ENCODE results near the gene GREB1.

Gene GREB1

GRCh38 chr2:11540996-11541692 lies 7.3 kb downstream of the GREB1 start:
- no peak for DNase-seq

- DNase-seq, result no peak
Measured at GRCh38 chr2:11541693-11542274, 7.9 kb downstream of the GREB1 start.

- DNase-seq, result no peak
Measured at GRCh38 chr2:11542275-11542819, 8.5 kb downstream of the GREB1 start.

DNA sequence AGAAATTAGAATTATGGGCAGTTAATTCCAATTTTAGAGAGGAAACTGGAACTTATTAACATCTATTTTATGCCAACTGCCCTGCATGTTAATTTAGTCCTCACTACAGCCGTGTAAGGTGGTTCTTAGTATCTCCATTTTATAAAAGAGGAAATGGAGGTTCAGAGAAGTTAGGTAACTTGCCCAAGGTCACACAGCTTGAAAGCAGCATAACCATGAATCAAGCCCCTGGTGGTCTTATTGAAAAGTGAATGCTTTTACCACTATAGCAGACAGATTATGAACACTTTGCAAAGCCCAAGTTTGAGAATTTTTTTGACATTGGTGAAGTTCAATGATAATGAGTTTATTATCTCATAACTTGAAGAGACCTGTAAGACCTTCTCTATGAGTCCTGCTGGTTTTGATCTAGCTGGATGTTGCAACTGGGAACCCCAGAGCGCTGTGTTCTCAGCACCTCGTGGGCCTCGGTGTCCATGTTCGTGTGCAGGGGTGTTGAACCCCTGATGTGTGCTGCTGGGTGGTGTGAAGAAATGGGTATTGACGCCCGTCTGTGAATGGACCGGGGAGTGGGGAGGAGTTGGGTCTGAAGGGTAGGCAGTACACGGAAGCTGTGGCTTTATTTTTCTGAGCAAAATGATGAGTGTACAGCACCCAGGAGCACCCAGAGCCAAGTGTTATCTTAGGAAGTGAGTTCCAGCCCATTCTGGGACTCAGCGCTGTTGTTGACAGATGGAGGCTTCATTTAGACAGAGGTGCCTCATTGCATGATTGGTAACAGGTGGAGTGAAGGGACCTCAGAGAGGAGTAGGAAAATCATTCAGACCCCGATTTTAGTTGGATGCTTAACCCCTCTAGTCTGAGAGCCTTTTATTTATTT lies 9.7 kb downstream of the GREB1 start:
- no peak for DNase-seq

DNA sequence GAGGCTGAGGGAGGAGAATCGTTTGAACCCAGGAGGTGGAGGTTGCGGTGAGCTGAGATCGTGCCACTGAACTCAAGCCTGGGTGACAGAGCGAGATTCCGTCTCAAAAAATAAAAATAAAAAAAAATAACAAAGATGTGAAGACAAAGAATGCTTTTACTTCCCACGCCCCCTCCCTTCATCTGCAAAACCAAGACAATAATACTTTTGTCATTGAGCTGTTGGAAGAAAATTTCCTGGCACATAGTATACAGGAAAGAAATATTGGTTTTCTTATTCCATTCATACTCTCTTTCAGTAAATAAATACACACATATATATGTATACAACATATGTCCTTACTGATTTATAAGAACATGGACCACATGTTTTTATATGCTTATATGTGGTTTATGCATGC lies 12.2 kb downstream of the GREB1 start:
- DNase-seq, result no peak

DNA sequence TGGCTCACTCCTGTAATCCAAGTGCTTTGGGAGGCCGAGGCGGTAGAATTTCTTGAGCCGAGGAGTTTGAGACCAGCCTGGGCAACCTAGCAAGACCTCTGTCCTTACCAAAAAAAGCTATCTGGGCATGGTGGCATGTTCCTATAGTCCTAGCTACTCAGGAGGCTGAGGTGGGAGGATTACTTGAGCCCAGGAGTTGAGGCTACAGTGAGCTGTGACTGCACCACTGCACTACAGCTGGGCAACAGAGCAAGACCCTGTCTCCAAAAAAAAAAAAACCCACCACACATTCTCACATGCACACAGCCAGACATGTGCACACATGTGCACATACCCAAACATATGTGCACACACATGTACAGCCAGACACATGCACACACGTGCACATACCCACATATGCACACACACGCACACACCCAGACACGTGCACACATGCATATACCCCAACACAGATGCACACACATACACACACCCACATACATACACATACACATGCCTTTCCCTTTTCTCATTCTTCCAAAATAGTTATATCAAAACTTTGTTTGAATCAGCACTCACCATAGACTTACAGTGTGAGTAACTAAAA lies 14.2 kb downstream of the GREB1 start:
- no peak for DNase-seq

- DNase-seq, result no peak
Measured at GRCh38 chr2:11550302-11550701, 16.5 kb downstream of the GREB1 start.

DNA sequence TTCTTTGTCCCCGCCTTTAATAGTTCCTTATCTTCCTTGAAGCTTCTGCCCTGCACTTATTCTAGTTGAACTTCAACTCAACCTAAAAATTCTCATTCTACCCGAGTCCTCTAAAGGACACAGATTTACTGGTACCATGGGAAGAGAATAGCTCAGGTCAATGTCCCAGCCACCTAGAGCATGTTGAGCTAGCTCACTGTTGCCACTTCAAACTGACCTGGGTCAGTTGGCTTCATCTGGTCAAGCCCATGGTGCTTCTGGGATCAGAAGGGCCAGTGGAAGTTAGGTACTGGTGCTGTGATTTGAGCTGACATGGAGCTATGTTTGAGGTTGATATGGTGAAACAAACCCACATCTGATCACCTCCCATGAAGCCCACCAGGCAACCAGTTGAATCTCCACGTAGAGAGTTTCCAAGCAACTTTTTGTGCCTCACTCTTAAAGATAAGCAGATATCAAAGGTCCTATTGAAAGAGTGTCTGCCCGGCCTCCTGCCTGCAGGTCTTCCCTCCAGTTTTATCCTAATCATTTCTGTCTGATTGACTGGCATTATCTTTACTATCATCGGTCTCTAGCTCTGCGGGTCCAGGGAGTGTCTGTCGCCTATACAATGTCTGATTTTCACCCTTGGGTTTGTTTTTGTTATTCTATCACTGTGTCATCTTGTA lies 17.2 kb downstream of the GREB1 start:
- DNase-seq, result no peak

DNA sequence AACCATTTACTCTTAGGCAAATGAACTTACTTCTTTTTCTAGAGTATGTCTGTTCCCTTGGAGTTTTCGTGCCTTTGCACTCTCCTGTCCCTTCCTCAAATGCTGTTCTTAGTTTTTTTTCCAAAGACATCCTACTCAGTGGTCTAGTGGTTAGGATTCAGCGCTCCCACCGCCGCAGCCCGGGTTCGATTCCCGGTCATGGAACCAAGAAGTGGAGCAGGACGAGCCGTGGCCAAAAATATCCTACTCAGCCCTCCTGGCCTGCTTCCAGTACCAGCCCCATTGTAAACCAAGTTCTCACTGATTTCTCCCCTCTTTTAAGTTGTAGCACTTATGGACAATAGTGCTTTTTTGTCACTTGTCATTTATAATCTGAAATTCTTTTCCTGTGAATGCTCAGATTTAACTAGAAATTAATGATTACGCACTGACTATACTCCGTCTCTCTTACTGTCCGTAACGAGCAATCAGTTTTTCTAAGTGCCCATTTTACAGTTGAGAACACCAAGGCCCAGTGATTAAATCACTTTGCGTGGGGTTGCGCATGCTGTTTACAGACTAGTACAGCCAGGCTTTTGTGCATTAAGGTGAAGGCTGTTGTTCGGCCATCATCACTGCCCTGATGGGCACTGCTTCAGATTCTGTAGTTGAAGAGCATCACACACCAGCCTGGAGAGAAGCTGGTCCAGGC lies 17.9 kb downstream of the GREB1 start:
- DNase-seq, result no peak

DNA sequence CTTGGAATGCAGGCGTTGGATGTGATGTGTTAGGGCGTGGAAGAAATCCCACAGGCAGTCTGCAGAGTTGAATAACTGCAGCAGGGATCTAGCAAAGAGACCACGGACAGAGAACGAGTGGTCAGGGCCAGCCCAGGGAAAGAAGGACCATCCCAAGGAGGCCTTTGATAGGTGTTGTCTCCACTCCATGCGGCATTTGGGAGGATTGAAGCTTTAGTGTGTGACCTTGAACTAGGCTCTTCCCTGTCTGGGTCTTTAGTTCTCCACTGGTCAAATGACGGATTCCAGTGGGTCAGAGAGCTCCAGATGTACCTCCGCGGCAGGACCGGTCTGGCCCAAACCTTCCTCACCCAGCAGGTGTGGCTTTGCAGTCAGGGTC lies 18.4 kb downstream of the GREB1 start:
- no peak for DNase-seq

GRCh38 chr2:11553661-11554398 lies 20.0 kb downstream of the GREB1 start:
- DNase-seq, result no peak

- no peak for DNase-seq
Measured at GRCh38 chr2:11554399-11554716, 20.5 kb downstream of the GREB1 start.

DNA sequence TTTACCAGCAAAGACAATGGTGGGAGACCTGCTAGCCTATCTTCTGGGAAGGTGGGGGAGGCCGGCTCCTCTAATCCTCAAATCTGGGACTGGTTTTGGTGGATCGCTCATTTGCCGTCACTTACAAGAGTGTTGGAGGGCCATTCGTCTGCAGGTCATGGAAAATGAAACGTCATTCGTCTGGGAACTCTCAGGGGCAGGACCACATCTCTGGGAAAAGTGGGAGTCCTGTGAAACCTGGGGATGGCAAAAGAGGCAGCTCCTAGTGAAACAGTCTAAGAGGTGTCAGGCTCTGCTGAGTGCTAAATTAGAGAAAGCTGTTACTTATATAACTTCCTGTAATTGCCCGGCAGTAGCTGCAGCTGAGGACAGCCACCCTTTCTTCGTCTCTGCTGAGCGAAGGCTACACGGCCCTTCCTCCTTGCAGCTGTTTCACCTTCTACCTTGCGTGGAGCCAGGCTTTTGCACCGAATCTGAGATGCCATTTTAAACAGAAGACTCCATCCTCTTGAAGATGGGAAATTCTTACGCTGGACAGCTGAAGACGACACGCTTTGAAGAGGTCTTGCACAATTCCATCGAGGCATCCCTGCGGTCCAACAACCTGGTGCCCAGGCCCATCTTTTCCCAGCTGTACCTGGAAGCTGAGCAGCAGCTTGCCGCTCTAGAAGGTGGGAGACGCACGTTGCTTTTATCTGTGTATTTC lies 22.4 kb downstream of the GREB1 start:
- DNase-seq, result no peak

- no peak for DNase-seq
Measured at GRCh38 chr2:11558214-11558886, 24.5 kb downstream of the GREB1 start.

DNA sequence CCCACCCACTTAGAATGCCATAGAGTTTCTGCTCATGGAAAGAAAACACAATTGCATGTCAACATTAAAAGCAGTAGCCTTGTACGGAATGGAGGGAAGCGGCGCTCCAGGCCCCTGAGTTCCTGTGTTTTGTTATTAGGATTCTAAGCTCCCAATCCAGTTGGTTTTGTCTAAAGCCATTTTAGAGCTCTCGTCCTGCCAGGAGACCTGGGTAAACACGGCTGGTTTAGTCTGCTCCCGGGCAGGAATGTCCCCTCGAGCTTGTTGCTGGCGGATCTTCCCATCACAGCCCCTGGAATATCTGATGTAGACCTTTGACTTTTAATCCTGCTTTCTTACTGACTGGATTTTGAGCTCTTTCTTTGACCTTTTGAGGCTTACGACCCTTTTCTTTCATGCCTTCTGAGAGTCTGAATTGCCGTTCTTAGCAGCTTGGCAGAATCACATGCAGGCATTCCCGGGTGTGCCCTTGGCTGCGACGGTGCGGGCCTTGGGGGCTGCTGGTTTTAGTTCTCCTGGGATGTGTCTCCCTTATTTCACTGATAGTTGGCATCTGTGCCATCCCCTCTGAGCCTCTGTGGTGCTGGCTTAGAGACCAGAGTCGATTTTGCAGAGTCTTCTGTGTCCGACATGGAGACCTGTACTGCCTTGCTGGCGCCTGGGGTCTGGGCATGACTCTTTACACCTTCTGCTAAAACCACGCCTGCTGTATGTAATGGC lies 25.4 kb downstream of the GREB1 start:
- no peak for DNase-seq

DNA sequence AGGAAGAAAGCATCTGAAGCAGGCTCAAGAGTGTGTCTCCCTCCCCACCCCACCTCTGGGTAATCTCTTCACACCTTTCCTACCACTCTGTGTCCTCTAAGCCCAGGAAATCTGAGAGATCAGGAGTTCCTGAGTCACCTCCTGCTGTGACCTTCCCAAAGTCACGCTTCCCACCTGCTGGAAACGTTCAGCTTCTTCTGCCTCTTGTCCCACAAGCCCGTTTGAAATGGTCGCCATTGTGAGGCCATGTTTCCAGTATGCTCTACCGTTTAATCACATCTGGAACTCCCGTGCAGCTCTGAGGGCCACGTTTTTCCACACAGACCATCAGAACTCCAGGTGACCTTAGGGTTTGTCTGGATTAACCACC lies 25.9 kb downstream of the GREB1 start:
- no peak for DNase-seq

GRCh38 chr2:11560806-11561205 lies 27.0 kb downstream of the GREB1 start:
- no peak for DNase-seq

GRCh38 chr2:11562011-11562410 lies 28.2 kb downstream of the GREB1 start:
- DNase-seq, result no peak

GRCh38 chr2:11562476-11562875 lies 28.6 kb downstream of the GREB1 start:
- no peak for DNase-seq

Measured in SW 1271 (cell line).